Effector CD8-positive, alpha-beta T cell (primary cell): ENCODE measurements around the gene CDK1.
"Not testable (repeated sequence)": the region's sequence is repeated elsewhere in the genome, so short reads cannot be mapped to it uniquely, and the experiment has no call there.

Experiments
- DNase-seq: peaks from one replicate; lab custom pipeline; 2025; lab: John Stamatoyannopoulos, UW

CDK1 gene

GRCh38 chr10:60816628-60817397 lies 38.5 kb downstream of the CDK1 start:
- no peak for DNase-seq

- DNase-seq, result no peak
Observed at GRCh38 chr10:60817398-60817805, 39.1 kb downstream of the CDK1 start.

GRCh38 chr10:60818134-60818770 lies 40.0 kb downstream of the CDK1 start:
- DNase-seq, result no peak

GRCh38 chr10:60819271-60819670 lies 41.0 kb downstream of the CDK1 start:
- no peak for DNase-seq

- DNase-seq, result no peak
Observed at GRCh38 chr10:60820093-60820754, 41.9 kb downstream of the CDK1 start.

GRCh38 chr10:60821656-60822055 lies 43.4 kb downstream of the CDK1 start:
- no peak for DNase-seq

GRCh38 chr10:60822809-60823208 lies 44.5 kb downstream of the CDK1 start:
- no peak for DNase-seq

GRCh38 chr10:60823324-60823723 lies 45.0 kb downstream of the CDK1 start:
- DNase-seq, result no peak

GRCh38 chr10:60825520-60825919 lies 47.2 kb downstream of the CDK1 start:
- no peak for DNase-seq

GRCh38 chr10:60827791-60828488 lies 49.7 kb downstream of the CDK1 start:
- DNase-seq, result no peak

- no peak for DNase-seq
Observed at GRCh38 chr10:60828489-60828852, 50.2 kb downstream of the CDK1 start.

GRCh38 chr10:60832136-60832535 lies 53.9 kb downstream of the CDK1 start:
- not testable (repeated sequence) for DNase-seq

GRCh38 chr10:60834401-60834800 lies 56.1 kb downstream of the CDK1 start:
- no peak for DNase-seq

- DNase-seq, result no peak
Observed at GRCh38 chr10:60835049-60835448, 56.8 kb downstream of the CDK1 start.

- not testable (repeated sequence) for DNase-seq
Observed at GRCh38 chr10:60841227-60841626, 62.9 kb downstream of the CDK1 start.

GRCh38 chr10:60842694-60843093 lies 64.4 kb downstream of the CDK1 start:
- no peak for DNase-seq
